GM12892 (cell line): ENCODE measurements around the gene FCN2.

Source experiments
- POLR2A ChIP-seq: IDR thresholded peaks from 2 replicates; pipeline ENCODE4 v1.6.1; 2011; ENCODE audit warnings: low read depth, low read length, control low read depth
- POLR2AphosphoS5 ChIP-seq: IDR thresholded peaks from 2 replicates; pipeline ENCODE4 v1.6.1; 2011; ENCODE audit warnings: low read depth, low read length, control low read depth
- TAF1 ChIP-seq: IDR thresholded peaks from 2 replicates; pipeline ENCODE4 v1.6.1; 2011; ENCODE audit warnings: low read depth, mild to moderate bottlenecking, control low read depth, low read length, borderline replicate concordance

- TF ChIP-seq POLR2AphosphoS5 = no peak
- TF ChIP-seq POLR2A = no peak
- TF ChIP-seq TAF1 = no peak
Observed at GRCh38 chr9:134898319-134898718, 17.7 kb downstream of the FCN2 start.
